Measurements from ENCODE around the gene SFSWAP. TPM values are rescaled to one million over a fixed set of nuclear protein-coding genes. Genes with fewer than 3 reads are reported as not detected.

The SFSWAP gene
- total and polyA plus RNA-seq, 2 of the 8 experiments (the other 6 are each of a cell fraction or from before 2014, with no cell fraction given), result 36.5 to 49.5 TPM

DNA sequence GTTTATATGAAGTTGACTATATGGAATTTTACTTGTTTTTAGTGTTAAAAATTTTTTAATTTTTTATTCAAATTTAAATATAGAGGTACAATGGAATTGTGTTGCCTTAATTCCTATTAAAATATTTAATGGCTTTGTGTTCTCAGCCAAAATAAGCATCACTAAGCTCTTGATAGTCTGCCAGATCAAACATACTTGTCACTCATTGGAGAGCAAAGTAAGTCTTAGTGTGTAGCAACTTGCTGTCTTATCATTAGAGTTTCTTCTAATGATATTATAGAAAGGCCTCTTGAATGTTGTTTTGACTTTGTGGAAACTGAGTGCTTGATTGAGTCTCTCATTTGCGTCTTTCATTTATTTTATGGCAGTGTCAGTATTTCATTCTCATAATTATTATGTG is 10.7 kb downstream of the SFSWAP start (continued):
- TF ChIP-seq ZNF274 (IDR thresholded peaks at IDR 0.05; ENCODE audit: borderline replicate concordance, extremely low read depth, low read length), result no peak
- TF ChIP-seq TBP (IDR thresholded peaks at IDR 0.05; ENCODE audit: low read depth, low read length), result no peak
- TF ChIP-seq GABPA (IDR thresholded peaks at IDR 0.05; ENCODE audit: borderline replicate concordance, insufficient read depth, low read length), result no peak
